GM19099 (cell line): ENCODE measurements around the gene SEMA3A.

Experiments
- POLR2A ChIP-seq: IDR thresholded peaks from 3 replicates; pipeline ENCODE4 v1.6.1; 2011; ENCODE audit warnings: low read depth; ENCODE audit not compliant: insufficient read length; ENCODE audit errors: extremely low read depth

Gene SEMA3A

DNA sequence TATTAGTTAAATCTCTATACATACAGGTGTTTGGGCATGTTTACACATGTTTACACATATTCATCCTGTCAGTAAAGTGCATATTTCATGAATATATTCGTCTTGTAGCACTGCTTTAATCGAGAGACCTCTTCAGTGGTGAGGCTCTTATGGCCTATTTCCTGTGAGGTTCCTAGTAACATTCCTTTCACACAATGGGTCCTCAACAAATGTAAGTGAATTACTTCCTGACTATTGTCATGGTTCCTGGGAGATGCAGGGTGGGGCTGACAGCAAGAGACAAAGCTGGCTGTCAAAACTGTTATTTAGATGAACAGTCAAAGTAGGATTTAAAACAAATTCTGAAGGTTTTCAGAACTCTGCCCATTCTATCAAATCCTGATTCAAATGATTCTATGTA lies 12.4 kb upstream of the SEMA3A start:
- TF ChIP-seq POLR2A, result no peak

DNA sequence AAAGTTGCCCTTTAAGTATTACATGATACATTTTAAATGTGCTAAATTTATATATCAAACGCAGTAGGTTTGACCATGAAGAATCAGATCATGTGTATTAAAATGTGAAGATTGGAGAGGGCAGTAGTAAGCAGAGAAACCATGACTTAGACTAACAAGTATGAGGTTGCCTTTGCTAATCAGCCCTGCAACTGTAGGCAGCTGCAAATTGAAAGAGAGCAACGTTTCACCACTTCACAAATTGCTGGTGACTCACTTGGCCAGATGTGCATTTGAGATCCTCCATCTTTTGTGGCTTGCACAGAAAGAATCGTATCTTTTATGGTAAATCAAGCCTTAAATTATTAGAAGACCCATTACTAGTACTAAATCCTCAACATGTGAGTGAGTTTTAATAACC lies 10.1 kb upstream of the SEMA3A start:
- no peak for TF ChIP-seq POLR2A

DNA sequence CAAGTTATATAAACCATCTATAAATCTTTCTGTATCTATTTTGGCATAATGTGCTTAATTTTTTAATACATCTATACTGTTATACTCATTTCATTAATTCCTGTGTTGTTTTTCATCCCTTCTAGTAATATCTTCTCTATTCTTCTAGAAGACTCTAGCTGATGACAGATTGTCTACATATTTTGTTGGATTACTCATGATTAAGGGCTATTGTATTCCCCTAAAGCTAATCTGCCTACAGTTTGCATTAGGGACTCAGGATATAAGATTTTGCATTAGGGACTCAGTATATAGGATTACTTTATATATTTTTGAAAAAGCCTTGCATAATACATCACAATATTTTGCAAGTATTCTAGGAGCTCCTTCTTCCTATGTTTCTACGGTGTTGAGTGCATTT lies 8.3 kb upstream of the SEMA3A start:
- TF ChIP-seq POLR2A, result no peak

DNA sequence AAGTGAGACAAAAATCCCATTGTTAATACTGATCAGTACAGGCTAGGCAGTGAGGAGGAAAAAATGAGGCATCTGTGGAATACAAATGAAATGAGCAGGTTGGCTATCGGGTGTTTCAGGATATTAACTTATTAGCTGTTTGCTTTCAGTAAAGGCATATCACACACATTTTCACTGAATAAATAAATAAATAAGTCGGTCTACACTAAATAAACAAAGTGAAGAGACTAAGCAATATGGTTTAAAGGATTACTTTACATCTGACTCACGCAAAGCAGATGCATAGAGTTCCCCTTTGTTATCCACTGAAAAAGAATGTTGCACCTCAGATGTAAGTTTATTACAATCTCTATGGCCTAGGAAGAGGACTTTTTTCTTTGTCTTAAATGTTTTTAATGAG lies 6.3 kb upstream of the SEMA3A start:
- no peak for TF ChIP-seq POLR2A

DNA sequence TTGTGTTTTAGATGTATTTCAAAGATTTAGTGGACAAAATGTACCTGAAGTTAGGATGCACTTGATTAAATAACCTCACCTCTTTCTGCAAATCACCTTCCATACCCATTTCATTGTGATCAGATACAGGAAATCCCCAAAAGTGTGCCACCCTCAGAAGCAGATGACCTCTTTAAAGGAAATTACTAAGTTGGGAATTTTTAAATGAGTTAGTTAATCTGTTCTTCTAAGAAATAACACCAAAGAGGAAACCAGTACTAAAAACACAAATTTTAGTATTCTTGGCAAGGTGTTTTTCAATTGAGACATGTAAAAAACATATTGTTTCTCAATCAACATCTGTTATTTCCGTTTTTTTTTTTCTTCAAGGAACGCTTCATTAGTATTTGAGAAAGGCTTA lies 4.6 kb upstream of the SEMA3A start:
- no peak for TF ChIP-seq POLR2A

DNA sequence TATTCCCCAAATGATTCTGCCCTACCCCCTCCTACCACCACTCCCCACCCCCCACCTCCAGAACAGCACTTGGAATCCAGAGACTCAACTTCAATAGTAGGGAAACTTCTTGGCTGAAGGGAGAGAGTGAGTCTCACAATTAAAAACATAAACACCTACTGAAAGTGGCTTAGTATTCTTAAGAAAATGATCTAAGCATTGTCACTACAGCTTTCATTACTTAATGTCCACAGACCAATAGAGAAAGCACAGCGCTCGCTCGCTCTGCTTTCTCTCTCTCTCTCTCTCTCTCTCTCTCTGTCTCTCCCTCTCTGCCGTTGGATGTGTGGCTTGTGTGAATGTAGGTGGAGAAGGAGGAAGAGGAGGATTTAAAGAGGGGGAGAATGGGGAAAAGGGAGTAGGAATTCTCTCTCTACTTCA lies 1.5 kb upstream of the SEMA3A start:
- TF ChIP-seq POLR2A, result no peak

DNA sequence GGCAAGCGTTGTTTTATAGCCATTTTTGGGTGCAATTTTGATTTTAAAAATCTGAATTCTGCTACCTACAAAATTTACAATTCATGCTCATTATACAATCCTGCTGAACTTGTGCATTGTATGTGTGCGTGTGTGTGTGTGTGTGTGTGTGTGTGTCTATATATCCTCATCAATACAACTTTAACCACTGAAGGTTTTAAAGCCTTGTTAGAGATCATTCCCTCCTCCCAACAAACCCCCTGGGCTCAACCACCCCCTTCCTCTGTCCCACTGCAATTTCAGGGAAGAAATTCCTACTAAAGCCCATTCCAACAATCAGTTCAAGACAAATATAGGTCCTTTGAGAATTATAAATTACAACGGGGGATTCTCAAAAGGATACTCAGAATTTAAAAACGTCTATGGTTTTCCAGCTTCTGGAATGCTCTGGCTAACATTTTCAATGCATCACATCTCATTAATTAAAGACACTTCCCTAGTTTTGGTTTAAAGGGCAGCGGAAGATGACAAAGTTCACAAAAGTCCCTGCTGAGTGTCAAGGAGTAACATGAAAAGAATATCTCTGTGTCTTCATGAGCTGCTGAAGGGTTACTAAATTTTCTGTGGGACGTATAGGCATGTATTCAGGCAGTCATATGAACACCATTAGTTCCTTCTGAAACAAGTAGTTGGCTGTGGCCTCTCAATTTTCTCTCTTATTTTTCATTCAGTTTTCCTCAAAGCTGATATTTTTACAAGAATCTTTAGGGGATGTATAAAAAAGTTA lies 889 bp upstream of the SEMA3A start:
- TF ChIP-seq POLR2A, result no peak

DNA sequence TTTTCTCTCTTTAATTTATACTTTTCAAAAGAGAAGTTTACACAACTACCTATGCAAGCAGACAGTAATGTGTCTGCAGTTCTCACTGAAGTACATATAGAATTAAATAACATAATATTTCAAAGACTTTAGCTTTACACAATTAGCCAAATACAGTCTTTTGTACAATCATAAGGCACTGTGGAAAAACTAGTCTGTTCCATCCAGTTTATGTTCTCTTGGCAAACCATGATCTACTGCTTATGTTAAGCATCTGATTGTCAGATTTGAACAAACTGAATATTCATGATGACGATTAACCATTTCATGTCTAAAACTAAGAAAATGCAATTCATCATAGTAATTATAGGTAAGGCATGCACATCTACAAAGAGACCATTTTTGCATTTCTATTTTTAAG lies 842 bp downstream of the SEMA3A start:
- TF ChIP-seq POLR2A, result no peak

DNA sequence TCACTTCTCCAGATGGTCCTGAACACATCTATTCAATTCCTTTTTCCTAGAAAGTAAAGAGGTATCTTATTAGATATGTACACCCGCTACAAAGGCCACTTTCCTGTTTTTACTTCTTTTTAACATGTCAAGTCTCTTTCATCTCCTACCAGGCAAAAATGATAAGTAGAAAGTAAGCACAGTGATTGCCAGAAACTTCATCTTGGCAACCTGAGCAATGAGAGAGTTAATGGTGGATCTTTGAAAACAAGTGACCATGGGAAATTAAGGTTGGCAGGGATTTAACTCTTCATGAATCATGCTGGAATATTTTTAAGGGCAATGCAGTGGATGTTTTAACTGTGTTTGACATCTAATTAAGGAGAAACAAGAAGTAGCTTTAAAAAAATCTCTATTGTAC lies 2.7 kb downstream of the SEMA3A start:
- TF ChIP-seq POLR2A, result no peak

DNA sequence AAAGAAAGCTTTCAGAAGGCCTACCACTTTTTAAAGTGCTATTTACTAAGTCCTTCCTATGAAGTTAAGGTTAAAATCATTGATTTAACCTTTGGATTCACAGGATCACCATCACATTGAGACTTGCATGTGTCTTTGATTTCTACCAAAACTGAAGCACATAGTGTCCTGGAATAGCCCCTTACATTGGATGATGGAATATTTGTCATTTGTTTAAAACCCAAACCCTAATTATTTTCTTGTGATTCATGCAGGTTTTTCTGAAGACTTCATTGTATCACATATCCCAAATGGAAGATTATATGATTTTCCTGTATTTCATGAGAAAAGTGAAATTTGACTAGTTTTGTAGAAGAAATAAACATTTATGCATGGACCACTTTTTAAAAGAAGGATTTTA lies 3.3 kb downstream of the SEMA3A start:
- no peak for TF ChIP-seq POLR2A

DNA sequence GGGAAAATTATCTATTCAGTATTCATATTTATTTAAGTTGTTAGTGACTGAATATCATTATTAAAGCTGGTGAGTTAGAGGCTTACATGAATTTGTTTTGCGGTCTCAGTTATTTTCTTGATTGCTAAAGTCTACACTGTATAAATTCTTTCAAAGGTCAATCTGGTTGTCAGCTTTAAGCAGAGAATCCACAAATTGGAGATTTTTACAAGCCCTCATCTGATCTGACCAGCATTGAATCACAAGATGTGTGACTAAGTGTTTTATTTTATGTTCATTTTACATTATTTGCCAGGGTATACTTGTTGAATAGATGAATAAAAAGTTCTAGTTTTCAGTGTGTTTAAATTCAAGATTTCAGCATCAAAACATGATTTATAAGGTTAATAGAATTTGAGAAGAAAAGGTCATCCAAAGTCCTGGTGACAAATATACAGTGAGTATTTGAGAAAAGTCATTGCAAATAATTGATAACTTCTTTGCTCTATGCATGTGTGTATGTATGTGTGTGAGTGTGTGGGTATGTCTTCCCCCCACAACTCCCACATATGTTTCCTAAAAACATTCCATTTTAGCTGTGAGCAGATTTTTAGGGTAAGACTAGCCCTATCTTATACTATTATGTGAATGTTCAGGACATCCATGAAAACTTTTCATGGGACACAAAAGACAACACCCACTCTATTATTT lies 4.4 kb downstream of the SEMA3A start:
- TF ChIP-seq POLR2A, result no peak

DNA sequence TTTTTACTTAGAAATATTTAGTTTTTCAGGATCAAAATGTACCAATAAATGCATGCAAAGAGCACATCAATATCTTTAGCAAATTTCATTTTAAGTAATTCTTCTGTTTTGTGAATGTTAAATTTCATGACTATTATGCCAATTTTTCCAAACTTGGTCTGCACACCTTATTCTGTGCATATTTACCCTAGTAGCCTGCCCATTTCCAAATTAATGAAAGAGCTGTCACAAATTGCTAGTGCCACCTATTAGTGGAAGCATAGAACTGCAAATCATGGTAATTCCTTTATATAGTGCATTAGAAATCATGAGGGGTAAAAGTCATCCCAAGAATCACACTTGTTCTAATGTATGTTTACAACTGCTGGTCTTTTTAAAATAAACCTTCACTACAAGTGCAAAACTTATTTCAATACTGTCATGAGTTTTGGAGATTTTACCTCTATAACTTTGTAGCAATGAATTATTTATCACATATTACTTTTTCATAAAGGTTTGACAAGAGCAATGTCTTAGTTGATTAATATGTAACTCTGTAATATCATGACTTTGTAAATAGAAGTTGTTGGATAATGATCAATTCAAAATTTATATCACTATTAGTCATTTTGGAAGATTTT lies 5.7 kb downstream of the SEMA3A start:
- TF ChIP-seq POLR2A, result no peak

DNA sequence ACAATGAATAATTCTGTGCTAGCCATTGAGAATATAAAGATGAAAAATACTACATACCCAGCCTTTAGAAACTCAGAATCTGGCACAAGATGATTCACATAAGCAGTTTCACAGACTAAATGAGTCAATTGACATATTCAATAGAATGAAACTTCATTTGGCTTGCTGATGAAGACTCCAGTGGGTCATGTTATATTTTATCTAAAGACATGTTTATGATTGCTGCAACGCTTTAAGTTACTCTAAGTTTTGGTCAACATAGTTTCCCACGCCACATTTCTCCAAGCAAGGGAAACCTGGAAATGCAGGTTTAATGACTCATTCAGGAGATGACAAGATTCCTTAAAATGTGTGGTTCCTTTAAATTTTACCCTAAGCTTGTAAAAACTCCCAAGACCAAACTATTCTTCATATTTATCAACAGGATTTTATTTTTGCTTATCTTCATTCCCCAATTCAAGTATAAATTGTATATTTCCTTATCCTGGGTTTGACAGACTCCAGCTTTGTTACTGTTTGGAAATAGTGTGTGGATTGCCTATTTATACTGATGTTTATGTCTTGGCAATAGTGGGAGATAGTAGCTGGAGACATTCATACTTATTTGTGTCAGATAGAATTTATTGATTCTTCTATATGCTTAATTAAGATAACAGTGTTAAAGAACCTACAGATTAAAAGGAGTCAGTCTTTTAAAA lies 6.6 kb downstream of the SEMA3A start:
- no peak for TF ChIP-seq POLR2A

DNA sequence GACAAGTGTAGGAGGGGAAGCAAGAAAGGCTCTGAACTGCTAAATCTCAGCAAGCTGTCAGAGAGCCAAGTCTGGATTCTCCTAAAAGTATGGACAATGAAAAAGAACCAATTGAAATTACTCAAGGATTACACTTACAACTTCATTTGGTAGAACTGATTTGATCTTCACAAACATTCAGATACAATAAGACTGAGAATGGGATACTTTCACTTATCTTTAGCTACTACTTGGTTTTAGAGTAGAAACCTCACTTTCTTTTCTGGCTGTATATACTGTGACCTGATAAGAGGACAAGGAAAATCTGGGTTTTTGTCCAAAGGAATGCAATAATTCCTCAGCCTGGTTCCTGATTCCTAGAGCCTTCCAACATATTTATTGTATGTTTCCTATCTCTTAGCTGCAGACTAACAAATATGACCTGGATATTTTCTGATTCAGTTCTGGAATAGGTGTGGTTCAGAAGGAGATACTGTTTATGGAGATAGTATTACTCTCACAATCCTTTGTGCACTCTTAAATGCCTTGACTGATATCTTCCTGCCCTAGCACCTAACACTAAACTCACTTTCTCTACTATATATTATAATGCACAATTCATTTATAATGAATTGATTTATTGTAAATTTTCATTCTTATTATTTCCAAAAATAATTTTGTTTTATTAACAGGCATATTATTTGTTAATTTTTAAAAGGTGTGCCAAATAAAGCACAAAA lies 7.3 kb downstream of the SEMA3A start:
- no peak for TF ChIP-seq POLR2A

DNA sequence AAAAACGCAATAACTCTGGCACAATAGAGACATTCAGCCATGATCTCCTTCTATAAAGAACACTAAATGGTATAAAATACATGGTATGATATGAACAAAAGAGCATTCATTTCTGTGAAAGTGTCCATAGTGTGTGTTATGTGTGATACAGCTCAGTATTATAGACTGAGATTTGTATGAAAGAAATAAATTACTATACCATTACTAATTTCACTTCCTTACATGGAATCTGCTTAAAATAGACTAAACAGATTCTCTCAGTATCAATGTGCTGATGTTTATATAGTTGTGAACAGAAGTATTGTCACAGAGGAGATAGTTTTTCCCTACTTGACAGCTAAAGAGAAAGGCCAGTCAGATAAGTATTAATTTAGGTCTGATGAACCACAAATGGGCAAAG lies 10.8 kb downstream of the SEMA3A start:
- no peak for TF ChIP-seq POLR2A

DNA sequence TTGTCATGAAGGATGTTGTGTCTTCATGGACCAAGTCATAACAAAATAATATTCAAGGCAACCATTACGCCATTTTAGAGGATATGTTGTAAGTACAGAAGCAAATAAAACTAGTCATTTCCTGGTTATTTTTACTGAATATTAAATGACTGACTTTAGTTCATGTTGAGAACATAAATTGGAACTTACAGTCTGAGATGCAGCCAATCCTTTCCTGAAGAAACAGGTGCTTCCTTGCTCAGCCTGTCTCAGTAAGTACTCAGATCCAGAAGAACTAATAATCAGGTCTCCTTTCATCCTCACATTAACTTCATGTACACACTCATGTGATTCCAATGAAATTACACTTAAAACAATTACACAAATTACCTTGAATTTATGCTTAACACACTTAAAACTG lies 12.3 kb downstream of the SEMA3A start:
- no peak for TF ChIP-seq POLR2A

DNA sequence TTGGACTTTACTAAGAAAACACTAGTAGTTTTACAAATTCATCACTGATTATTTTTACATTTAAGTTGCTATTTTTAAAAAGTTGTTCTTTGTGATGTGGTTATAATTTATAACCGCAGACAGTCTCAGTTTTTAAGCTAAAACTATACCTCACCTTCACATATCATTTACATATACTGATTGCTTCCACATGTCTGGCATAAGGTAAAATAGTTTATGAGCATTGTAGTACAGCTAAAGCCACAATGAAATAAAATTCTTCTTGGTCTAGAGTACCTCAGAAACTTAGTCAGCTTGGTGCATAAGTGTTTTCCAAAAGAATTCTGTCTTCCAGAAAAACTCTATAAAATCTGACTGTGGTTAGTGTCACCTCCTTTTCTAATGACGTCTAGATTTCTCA lies 13.0 kb downstream of the SEMA3A start:
- TF ChIP-seq POLR2A, result no peak
